Transverse colon (tissue), 4 donors: ENCODE measurements around the gene TLCD3A.

Experiments
- EP300 ChIP-seq: sonication (generic); formaldehyde crosslinking; IDR thresholded peaks from one replicate; pipeline ENCODE4 v1.6.1; 2017; ENCODE audit warnings: antibody characterized with exemption, low read depth
- POLR2AphosphoS5 ChIP-seq, 3 donors: sonication (generic); formaldehyde crosslinking; IDR thresholded peaks; one replicate each; pipeline ENCODE4 v1.6.1; 2016; ENCODE audit warnings: antibody characterized with exemption in 3 of 3
- TF ChIP-seq, protein P1 (sequence below), 5 experiments: fragments of 200-600 bp in 3 of 5; fragments of 450-650 bp in 2 of 5; sonication (generic) in 3 of 5; IDR thresholded peaks; 1 replicate in 2 of 5; 2 replicates in 3 of 5; pipeline ENCODE4 v1.5.1; 2016 to 2017; ENCODE audit warnings: antibody characterized with exemption in 5 of 5, inconsistent platforms in 3 of 5, mild to moderate bottlenecking in 2 of 5, moderate library complexity in 1 of 5

DNA sequence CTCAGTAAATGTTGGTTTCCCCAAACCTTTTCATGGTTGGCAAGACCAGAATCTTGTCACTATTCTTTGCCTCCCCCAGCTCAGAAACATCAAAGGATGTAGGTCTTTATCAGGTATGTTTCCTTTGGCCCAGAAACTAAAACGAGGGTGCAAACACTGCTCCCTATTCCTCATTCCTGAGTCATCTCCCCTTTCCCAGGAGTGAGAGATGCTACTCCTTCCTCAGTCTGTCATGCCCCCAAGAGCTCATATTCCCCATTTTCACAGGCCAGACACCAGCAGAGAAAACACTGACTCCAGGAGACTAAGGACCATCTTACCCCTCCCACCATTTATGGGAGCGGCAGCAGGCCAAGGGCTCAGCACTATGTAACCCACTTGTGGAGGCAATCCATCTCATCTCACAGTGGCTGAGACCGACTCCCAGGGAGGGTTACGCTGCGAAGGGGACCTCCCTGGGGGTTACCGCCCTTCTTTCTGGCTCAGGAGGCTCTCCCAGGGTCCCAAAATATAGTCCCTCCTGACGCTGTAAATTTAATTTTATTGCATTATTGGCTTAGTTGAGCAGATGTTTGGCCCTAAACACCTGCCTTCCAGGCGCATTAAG is 18.1 kb downstream of the TLCD3A start:
- TF ChIP-seq, protein P1, sequence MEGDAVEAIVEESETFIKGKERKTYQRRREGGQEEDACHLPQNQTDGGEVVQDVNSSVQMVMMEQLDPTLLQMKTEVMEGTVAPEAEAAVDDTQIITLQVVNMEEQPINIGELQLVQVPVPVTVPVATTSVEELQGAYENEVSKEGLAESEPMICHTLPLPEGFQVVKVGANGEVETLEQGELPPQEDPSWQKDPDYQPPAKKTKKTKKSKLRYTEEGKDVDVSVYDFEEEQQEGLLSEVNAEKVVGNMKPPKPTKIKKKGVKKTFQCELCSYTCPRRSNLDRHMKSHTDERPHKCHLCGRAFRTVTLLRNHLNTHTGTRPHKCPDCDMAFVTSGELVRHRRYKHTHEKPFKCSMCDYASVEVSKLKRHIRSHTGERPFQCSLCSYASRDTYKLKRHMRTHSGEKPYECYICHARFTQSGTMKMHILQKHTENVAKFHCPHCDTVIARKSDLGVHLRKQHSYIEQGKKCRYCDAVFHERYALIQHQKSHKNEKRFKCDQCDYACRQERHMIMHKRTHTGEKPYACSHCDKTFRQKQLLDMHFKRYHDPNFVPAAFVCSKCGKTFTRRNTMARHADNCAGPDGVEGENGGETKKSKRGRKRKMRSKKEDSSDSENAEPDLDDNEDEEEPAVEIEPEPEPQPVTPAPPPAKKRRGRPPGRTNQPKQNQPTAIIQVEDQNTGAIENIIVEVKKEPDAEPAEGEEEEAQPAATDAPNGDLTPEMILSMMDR (IDR thresholded peaks at IDR 0.05) = no peak
- no peak for TF ChIP-seq EP300
- TF ChIP-seq POLR2AphosphoS5 (IDR thresholded peaks at IDR 0.05) = no peak
